HEK293 (cell line): ENCODE results near the gene ARHGEF4.

Source experiments
- CTCF ChIA-PET: fragments of 350-600 bp; formaldehyde crosslinking; extraction: SDS; loops from one replicate; lab custom pipeline; 2021; ENCODE audit warnings: antibody characterized with exemption; lab: Yijun Ruan, JAX
- POLR2A ChIA-PET: fragments of 300-600 bp; formaldehyde crosslinking; extraction: SDS; loops from one replicate; lab custom pipeline; 2020; ENCODE audit warnings: antibody characterized with exemption, inconsistent platforms; lab: Yijun Ruan, JAX
- H3K27ac ChIP-seq: fragments of 200-500 bp; sonication (Bioruptor generic); 2 replicates; pipeline ENCODE4 v1.5.1; 2014; ENCODE audit warnings: low read depth, low read length, control low read depth, inconsistent platforms; ENCODE audit errors: extremely low read depth
- H3K36me3 ChIP-seq, 2 experiments: fragments of 200-500 bp in 1 of 2; sonication (Bioruptor generic) in 1 of 2; 1 replicate in 1 of 2; 2 replicates in 1 of 2; pipeline ENCODE4 v1.5.1; 2014 to 2017; ENCODE audit warnings: inconsistent platforms in 2 of 2, low read length in 2 of 2; ENCODE audit not compliant: control insufficient read depth in 2 of 2, insufficient read depth in 1 of 2
- H3K4me1 ChIP-seq: fragments of 200-500 bp; sonication (Bioruptor generic); 2 replicates; pipeline ENCODE4 v1.5.1; 2014; ENCODE audit warnings: mild to moderate bottlenecking, low read length, inconsistent platforms; ENCODE audit not compliant: control insufficient read depth, insufficient read depth
- H3K4me3 ChIP-seq: 2 replicates; pipeline ENCODE4 v1.5.1; 2011; ENCODE audit warnings: low read depth, mild to moderate bottlenecking, control low read depth, low read length, moderate library complexity
- H3K9me3 ChIP-seq: fragments of 200-500 bp; sonication (Bioruptor generic); 2 replicates; pipeline ENCODE4 v1.5.1; 2014; ENCODE audit warnings: low read depth, low read length, inconsistent platforms; ENCODE audit not compliant: control insufficient read depth, insufficient read depth
- EGR2 ChIP-seq: fragments of 450-650 bp; formaldehyde crosslinking; IDR thresholded peaks from 2 replicates; pipeline ENCODE4 v1.5.1; 2016; ENCODE audit warnings: low read depth, missing biosample characterization, missing genetic modification characterization
- KLF1 ChIP-seq: fragments of 450-650 bp; formaldehyde crosslinking; IDR thresholded peaks from 2 replicates; pipeline ENCODE4 v1.5.1; 2016; ENCODE audit warnings: missing biosample characterization, missing genetic modification characterization
- OVOL3 ChIP-seq: fragments of 450-650 bp; formaldehyde crosslinking; IDR thresholded peaks from 2 replicates; pipeline ENCODE4 v1.5.1; 2016; ENCODE audit warnings: missing biosample characterization, missing genetic modification characterization
- PRDM6 ChIP-seq: fragments of 450-650 bp; formaldehyde crosslinking; IDR thresholded peaks from 2 replicates; pipeline ENCODE4 v1.5.1; 2017; ENCODE audit warnings: missing biosample characterization, missing genetic modification characterization
- SALL2 ChIP-seq: fragments of 450-650 bp; formaldehyde crosslinking; IDR thresholded peaks from 2 replicates; pipeline ENCODE4 v1.5.0; 2017; ENCODE audit warnings: missing biosample characterization, mild to moderate bottlenecking, missing genetic modification characterization, borderline replicate concordance
- SP2 ChIP-seq: fragments of 450-650 bp; formaldehyde crosslinking; IDR thresholded peaks from 2 replicates; pipeline ENCODE4 v1.5.1; 2016; ENCODE audit warnings: missing biosample characterization, missing genetic modification characterization
- ZFHX2 ChIP-seq: fragments of 450-650 bp; formaldehyde crosslinking; conservative IDR thresholded peaks from 2 replicates; pipeline ENCODE4 v1.5.1; 2016; ENCODE audit warnings: missing biosample characterization, missing genetic modification characterization
- ZFP3 ChIP-seq: fragments of 450-650 bp; formaldehyde crosslinking; IDR thresholded peaks from 2 replicates; pipeline ENCODE4 v1.5.1; 2016; ENCODE audit warnings: low read depth, missing biosample characterization, missing genetic modification characterization
- ZNF132 ChIP-seq: fragments of 450-650 bp; formaldehyde crosslinking; IDR thresholded peaks from 2 replicates; pipeline ENCODE4 v1.5.1; 2017; ENCODE audit warnings: missing biosample characterization, missing genetic modification characterization, borderline replicate concordance
- ZNF16 ChIP-seq: fragments of 450-650 bp; formaldehyde crosslinking; IDR thresholded peaks from 2 replicates; pipeline ENCODE4 v1.5.1; 2016; ENCODE audit warnings: low read depth, missing biosample characterization, missing genetic modification characterization
- ZNF248 ChIP-seq: fragments of 450-650 bp; formaldehyde crosslinking; IDR thresholded peaks from 2 replicates; pipeline ENCODE4 v1.5.1; 2017; ENCODE audit warnings: missing biosample characterization, missing genetic modification characterization
- ZNF391 ChIP-seq: fragments of 450-650 bp; formaldehyde crosslinking; IDR thresholded peaks from 2 replicates; pipeline ENCODE4 v1.5.1; 2016; ENCODE audit warnings: low read depth, missing biosample characterization, missing genetic modification characterization, borderline replicate concordance
- ZNF394 ChIP-seq: fragments of 450-650 bp; formaldehyde crosslinking; IDR thresholded peaks from 2 replicates; pipeline ENCODE4 v1.5.1; 2016; ENCODE audit warnings: missing biosample characterization, missing genetic modification characterization, mild to moderate bottlenecking, moderate library complexity, borderline replicate concordance
- ZNF510 ChIP-seq: fragments of 450-650 bp; formaldehyde crosslinking; IDR thresholded peaks from 2 replicates; pipeline ENCODE4 v1.5.1; 2018; ENCODE audit warnings: mild to moderate bottlenecking, missing genetic modification characterization, missing biosample characterization; ENCODE audit not compliant: insufficient replicate concordance
- ZNF560 ChIP-seq: fragments of 450-650 bp; formaldehyde crosslinking; IDR thresholded peaks from 2 replicates; pipeline ENCODE4 v1.5.1; 2017; ENCODE audit warnings: missing biosample characterization, missing genetic modification characterization, borderline replicate concordance
- ZNF580 ChIP-seq: fragments of 450-650 bp; formaldehyde crosslinking; IDR thresholded peaks from 2 replicates; pipeline ENCODE4 v1.5.1; 2016; ENCODE audit warnings: missing biosample characterization, missing genetic modification characterization
- ZNF677 ChIP-seq: fragments of 450-650 bp; IDR thresholded peaks from 2 replicates; pipeline ENCODE4 v1.5.0; 2018; ENCODE audit warnings: missing biosample characterization, mild to moderate bottlenecking, missing genetic modification characterization, moderate library complexity
- ZNF76 ChIP-seq: fragments of 450-650 bp; formaldehyde crosslinking; IDR thresholded peaks from 2 replicates; pipeline ENCODE4; 2016; ENCODE audit warnings: low read depth, missing biosample characterization, missing genetic modification characterization, borderline replicate concordance
- TF ChIP-seq, protein P1 (sequence below): fragments of 450-650 bp; formaldehyde crosslinking; IDR thresholded peaks from 2 replicates; pipeline ENCODE4 v1.5.1; 2017; ENCODE audit warnings: missing biosample characterization, mild to moderate bottlenecking, missing genetic modification characterization, moderate library complexity

The ARHGEF4 gene

GRCh38 chr2:131042148-131042775 is 205.5 kb downstream of the ARHGEF4 start (continued):
- no peak for TF ChIP-seq ZNF560 (tag by site-specific recombination)
- TF ChIP-seq SP2 (tag by site-specific recombination): no peak
- TF ChIP-seq SALL2 (tag by site-specific recombination): no peak
- no peak for TF ChIP-seq PRDM6 (tag by site-specific recombination)
- TF ChIP-seq ZNF394 (tag by site-specific recombination): no peak
- TF ChIP-seq, protein P1, sequence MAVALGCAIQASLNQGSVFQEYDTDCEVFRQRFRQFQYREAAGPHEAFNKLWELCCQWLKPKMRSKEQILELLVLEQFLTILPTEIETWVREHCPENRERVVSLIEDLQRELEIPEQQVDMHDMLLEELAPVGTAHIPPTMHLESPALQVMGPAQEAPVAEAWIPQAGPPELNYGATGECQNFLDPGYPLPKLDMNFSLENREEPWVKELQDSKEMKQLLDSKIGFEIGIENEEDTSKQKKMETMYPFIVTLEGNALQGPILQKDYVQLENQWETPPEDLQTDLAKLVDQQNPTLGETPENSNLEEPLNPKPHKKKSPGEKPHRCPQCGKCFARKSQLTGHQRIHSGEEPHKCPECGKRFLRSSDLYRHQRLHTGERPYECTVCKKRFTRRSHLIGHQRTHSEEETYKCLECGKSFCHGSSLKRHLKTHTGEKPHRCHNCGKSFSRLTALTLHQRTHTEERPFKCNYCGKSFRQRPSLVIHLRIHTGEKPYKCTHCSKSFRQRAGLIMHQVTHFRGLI (tag by site-specific recombination): no peak
- no peak for TF ChIP-seq ZNF391 (tag by site-specific recombination)
- TF ChIP-seq KLF1 (tag by site-specific recombination): peak; percentile 78
- TF ChIP-seq ZNF677 (tag by site-specific recombination): no peak

DNA sequence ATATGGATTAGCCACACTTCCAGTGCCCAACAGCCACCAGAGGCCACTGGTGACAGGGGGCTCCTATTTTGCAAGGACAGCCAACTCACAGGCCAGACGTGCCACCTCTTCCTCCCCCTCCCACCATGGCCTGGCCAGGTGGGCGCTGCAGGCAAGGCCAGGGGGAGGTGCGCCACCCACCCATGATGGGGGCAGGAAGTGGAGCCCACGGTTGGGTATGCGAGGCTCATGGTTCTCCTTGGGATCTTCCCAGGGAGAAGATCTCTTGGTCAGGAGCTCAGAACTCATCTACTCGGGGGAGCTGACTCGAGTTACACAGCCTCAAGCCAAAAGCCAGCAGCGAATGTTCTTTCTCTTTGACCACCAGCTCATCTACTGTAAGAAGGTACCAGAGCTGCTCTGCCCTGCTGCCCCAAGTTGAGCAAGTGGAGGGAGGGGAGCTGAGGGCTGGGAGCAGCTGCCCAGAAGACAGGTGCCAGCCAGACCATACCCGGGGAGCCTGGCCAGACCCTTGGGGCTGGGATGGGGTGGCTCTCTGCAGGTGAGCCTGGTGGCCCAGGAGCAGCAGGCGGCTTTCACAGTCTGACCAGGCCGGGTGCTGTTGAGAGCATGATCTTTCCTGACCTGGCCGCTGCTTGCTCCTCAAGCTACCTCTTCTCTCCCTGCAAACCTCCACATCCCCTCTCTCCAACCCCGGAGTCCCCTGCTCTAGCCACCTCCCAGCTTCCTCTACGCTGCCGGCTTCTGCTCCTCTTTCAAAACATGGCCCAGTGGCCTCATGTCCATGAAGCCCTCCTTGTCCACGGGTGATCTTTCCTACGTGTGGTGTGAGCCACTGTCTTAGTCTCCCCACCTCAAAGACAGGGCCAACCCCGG is 206.7 kb downstream of the ARHGEF4 start:
- no peak overlapping the region for H3K4me3 ChIP-seq
- H3K4me1 ChIP-seq: no peaks in the 10 kb centered on the region
- H3K9me3 ChIP-seq: no peaks in the 10 kb centered on the region
- no peak overlapping the region for H3K27ac ChIP-seq
- no peak for TF ChIP-seq ZNF132 (tag by site-specific recombination)
- TF ChIP-seq ZFHX2: peak; percentile 40
- no peak for TF ChIP-seq ZNF580 (tag by site-specific recombination)
- TF ChIP-seq ZNF16 (tag by site-specific recombination): no peak
- no peak for TF ChIP-seq ZNF394 (tag by site-specific recombination)
- TF ChIP-seq ZNF510: no peak
- TF ChIP-seq EGR2 (tag by site-specific recombination): peak; percentile 63
- TF ChIP-seq ZFP3: no peak
- TF ChIP-seq ZNF248 (tag by site-specific recombination): no peak
- TF ChIP-seq OVOL3 (tag by site-specific recombination): no peak
- no peak for TF ChIP-seq ZNF76 (tag by site-specific recombination)
- CTCF ChIA-PET: no interaction called here
- POLR2A ChIA-PET: interaction anchor here (0.6 kb wide), 1 partner anchor 21 kb away, joined by 4 read pairs; no protein-coding TSS in a partner anchor
- peaks cover 0 to 42% of the 10 kb centered on the region in 2 experiments; a peak in 1 of 3 replicates for H3K36me3 ChIP-seq
